Activated T-cell treated with anti-CD3 and anti-CD28 coated beads for 4 hours (primary cell): ENCODE measurements around the gene GALNT17.
"Not testable (repeated sequence)": the region's sequence is repeated elsewhere in the genome, so short reads cannot be mapped to it uniquely, and the experiment has no call there.

ENCODE experiments used
- DNase-seq: peaks from one replicate; pipeline ENCODE4 v3.0.0-alpha.2; 2020

The GALNT17 gene

GRCh38 chr7:71237945-71238344 is 106.0 kb downstream of the GALNT17 start:
- DNase-seq: no peak

DNA sequence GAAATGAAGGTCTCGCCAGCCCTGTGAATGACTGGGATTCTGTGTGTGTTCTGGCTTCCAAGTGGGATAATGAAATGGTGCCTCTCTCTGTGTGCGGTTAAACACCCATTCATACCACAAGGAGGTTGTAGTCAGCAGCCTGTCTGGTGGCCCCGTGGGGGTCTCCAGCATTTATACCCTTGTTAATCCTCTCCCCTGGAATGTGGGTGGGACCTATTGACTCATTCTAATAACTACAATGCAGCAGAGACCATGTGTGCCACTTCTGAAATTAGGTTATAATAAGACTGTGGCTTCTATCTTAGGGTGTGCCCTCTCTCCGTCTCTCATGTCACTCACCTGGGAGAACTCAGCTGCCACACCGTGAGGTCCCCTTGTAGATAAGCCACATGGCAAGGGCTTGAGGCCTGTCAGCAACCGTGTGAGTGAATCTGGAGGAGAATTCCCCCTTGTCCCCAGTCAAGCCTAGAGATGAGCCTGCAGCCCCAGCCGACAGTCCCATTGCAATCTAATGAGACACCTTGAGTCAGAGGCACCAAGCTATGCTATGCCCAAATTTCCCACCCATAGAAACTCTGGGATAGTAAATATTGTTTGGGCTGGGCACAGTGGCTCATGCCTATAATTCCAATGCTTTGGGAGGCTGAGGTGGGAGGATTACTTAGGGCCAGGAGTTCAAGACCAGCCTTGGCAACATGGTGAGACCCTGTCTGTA is 106.8 kb downstream of the GALNT17 start:
- DNase-seq: no peak

- DNase-seq: no peak
Observed at GRCh38 chr7:71239586-71240268, 107.8 kb downstream of the GALNT17 start.

DNA sequence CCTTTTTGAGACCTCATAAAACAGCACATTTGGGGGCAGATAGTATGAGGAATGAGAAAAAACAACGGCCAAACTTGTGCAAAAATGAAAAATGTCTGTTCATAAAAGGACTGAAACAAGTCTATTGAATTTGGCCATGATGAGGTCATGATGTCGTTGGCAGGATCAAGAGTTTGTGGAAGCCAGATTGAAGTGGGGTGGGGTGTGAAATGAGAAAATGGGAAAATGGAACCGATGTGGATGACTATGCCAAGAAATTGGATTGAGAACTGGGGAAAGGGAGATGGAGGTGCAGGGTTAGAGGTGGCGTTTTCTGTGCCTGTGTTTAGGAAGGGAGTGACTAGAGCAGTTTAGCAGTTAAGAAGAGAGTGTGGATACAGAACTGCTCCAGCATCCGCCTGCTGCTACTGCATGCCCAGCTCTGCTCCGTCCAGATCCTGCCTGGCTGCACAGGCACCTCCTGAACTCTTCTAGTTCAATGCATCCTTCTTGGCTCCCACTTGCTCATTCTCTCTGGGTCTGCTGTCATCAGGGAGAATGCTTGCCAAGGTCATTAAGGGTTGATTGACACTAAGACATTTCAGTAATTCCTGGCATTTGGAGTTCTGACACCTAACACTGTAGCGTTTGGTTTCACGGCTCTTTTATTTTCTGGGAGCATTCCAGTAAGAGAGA is 111.9 kb downstream of the GALNT17 start:
- DNase-seq: no peak

DNA sequence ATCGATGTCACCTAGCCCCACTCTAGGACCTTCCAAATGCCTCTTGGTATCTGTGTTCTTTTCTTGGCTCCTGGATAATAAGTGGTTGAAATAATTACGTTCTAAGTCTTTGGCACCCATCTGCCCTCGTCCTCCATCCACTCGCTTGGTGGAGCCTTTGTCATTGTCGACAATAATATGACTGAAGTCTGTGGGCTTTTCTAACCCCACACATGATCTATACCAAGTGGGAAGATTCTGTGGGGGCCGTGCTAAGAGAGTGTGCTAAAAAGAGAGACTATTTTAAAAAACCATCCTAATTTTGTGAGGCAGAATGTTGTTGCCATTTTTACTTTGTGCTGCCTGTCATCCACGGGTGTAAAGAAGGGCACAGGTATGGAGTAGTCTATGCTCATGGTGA is 113.1 kb downstream of the GALNT17 start:
- DNase-seq: no peak

- DNase-seq: no peak
Observed at GRCh38 chr7:71251706-71252105, 119.8 kb downstream of the GALNT17 start.

DNA sequence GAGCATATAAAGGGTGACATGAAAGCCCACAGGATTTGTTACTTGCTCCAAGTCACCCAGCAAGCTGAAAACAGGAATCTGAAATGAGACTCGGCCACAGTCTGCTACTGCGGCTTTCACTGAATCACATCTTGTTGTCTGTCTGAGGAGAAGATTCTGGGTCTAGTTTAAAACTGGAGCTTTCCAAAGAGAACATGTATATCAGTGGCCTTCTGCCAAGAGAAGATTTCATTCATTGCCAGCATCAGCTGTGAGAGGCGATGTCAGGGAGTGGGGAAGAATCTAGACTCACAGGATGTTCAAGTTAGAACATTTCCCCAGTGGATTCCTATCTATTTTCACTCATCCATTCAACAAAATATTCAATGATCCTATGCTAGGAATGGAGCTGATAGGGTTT is 122.8 kb downstream of the GALNT17 start:
- no peak for DNase-seq

DNA sequence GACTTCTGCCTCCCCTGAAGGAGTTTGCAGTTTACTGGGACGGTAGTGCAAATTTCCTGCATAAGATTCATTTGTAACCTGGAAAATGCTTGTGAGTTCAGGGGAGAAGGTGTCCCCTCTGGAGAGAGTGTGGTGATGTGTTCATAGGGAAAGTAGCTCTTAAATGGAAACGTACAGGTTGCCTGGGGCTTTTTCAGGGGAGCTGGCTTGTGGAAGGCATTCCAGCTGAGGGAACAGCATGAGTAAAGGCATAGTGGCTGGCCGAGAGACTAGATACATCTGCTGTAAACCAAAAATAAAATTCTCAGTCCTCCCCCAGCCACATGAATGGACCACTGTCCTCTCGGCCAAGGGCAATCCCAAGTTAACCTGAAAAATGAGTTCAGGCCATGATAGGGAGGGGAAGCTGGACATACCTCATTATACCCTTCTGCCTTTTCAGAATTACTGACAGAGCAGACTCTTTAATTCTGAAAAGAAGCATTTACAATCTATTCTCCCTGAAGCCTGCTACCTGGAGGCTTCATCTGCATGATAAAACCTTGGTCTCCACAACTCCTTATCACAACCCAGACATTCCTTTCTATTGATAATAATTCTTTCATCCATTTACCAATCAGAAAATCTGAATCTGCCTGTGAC is 123.7 kb downstream of the GALNT17 start:
- DNase-seq: no peak

DNA sequence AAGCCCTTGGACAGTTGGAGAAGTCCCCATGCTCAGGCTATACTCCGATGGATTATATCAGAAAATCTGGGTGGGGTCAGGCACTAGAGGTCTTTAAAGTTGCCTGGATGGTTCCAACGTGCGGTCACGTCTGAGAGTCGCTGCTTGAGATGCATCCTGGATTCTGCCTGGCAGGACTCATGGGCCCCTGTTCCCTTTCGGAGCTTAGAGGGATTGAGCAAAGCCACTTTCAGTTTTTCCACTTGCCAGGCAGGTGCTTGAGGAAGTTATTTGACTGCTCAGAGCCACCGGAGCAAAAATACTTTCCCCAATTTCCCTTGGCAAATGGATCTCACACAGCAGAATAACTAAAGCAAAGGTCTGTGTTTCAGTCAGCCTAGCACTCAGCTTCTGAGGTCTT is 129.1 kb downstream of the GALNT17 start:
- no peak for DNase-seq

DNA sequence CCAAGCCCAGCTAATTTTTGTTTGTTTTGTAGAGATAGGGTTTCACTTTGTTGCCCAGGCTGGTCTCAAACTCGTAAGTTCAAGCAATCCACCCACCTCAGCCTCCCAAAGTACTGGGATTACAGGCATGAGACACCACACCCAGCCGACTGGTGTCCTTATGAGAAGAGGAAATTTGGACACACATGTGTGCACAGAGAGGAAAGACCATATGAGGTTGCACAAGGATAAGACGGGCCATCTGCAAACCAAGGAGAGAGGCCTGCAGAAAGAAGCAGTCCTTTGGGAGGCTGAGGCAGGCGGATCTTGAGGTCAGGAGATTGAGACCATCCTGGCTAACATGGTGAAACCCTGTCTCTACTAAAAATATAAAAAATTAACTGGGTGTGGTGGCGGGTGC is 130.9 kb downstream of the GALNT17 start:
- DNase-seq: not testable (repeated sequence)

- no peak for DNase-seq
Observed at GRCh38 chr7:71264005-71264404, 132.1 kb downstream of the GALNT17 start.

- no peak for DNase-seq
Observed at GRCh38 chr7:71266912-71267311, 135.0 kb downstream of the GALNT17 start.

GRCh38 chr7:71267734-71268469 is 136.0 kb downstream of the GALNT17 start:
- DNase-seq: no peak

DNA sequence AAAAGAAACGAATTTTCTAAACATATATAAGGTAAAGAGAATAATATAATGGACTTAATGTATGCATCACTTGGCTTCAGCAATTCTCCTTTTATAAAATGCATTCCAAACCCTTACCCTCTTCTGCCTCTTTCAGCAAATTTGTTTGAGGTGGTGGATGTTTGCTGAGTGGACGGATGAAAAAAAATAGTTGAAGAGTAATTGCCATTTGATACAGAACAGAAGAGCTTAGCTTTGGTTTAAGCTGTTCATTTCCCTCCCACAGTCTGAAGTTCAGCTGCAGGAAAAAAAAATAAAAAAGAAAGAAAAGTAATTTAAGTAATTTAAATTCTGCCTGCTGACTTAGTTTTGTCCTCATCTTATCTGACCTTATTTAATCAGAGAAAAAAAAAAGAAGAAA is 138.6 kb downstream of the GALNT17 start:
- DNase-seq: no peak

DNA sequence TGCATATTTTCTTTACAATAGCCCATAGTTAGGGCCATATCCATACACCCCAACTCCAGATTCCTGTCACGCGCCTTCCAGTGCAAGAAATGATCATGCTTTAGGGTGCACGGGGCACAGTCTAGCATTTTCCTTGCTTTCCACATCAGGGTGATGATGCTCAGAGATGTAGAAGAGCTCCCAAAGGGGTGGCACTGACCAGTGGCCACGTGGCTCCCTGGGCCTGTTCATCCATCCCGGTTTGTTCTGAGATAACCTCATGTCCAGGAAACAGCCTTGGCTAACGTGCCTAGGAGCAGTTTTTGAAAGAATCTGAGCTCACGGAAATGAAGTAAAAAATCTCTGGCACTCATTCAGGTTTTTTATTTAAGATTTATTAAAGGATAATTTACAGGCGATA is 139.3 kb downstream of the GALNT17 start:
- DNase-seq: no peak

- no peak for DNase-seq
Observed at GRCh38 chr7:71272509-71273490, 140.9 kb downstream of the GALNT17 start.

DNA sequence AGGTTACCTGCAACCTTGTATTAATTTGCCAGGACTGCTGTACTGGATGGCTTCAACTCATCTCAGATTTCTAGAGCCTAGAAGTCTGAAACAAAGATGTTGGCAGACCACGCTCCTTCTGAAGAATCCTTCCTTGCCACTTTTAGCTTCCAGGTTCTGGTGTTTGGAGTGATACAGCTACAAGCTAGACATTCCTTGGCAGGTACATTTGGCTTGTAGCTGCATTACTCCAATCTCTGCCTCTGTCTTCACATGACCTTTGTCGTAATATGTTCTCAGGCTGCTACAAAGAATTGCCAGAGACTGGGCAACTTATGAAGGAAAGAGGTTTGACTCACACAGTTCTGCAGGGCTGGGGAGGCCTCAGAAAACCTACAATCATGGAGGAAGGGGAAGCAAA is 146.3 kb downstream of the GALNT17 start:
- DNase-seq: no peak

DNA sequence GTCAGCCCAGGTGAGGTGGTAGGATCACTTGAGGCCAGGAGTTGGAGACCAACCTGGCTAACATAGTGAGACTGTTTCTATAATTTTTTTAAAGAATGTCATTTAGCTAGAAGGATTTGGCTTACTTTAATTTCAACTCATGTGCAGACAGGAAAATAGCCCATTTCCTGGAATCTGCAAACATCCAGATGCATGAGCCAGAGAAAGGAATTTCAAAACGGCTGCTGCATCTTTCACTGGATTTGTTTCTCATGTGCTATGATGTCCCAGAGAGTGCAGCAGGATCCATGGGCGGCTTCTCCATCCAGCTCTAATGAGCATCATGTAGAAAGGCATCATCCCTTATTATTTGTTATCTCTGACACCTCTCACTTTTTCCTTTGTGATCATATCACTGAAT is 149.3 kb downstream of the GALNT17 start:
- no peak for DNase-seq

DNA sequence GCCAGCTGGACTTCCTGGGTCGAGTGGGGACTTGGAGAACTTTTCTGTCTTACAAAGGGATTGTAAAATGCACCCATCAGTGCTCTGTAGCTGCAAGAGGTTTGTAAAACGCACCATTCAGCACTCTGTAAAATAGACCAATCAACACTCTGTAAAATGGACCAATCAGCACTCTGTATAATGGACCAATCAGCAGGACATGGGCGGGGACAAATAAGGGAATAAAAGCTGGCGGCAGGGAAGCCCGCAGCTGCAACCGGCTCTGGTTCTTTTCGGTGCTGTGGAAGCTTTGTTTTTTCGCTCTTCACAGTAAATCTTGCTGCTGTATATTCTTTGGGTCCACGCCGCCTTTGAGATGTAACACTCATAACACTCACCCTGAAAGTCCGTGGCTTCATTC is 151.9 kb downstream of the GALNT17 start:
- no peak for DNase-seq

GRCh38 chr7:71285571-71286145 is 153.7 kb downstream of the GALNT17 start:
- DNase-seq: no peak

DNA sequence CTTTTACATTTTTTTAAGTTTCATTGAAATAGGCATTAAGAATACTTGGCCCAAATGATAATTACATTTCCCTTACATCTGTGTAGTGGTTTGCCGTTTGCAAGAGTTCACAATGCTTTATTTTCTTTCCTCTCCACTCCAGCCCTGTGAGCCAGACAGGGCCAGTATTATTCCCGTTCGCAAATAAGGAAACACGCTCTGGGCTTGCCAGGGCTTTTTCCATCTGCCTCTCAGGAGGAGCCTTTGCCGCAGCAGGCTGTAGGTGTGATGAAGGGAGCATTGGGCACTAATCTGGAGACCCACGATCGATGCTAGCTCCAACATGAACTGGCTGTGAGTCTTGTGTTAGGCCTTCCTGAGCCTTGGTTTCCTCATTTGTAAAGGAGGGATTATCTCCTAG is 154.4 kb downstream of the GALNT17 start:
- no peak for DNase-seq
